ENCODE results near the gene TMCC1.

DNA sequence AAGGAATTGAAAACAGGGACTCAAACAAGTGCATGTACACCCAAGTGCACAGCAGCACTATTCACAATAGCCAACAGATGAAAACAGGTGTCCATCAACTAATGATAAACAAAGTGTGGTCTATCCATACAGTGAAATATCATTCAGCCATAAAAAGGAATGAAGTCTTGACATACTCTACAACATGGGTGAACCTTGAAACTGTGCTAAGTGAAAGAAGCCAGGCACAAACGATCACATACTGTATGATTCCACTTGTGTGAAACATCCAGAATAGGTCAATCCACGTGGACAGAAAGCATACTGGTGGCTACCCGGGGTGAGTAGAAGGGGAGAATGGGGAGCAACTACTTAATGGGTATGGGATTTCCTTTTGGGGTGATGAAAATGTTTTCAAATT, 257.4 kb downstream of the TMCC1 start:
- TF ChIP-seq RNF2 (IDR thresholded peaks at IDR 0.05; ENCODE audit: borderline replicate concordance, low read depth), result no peak
- TF ChIP-seq, protein P1, sequence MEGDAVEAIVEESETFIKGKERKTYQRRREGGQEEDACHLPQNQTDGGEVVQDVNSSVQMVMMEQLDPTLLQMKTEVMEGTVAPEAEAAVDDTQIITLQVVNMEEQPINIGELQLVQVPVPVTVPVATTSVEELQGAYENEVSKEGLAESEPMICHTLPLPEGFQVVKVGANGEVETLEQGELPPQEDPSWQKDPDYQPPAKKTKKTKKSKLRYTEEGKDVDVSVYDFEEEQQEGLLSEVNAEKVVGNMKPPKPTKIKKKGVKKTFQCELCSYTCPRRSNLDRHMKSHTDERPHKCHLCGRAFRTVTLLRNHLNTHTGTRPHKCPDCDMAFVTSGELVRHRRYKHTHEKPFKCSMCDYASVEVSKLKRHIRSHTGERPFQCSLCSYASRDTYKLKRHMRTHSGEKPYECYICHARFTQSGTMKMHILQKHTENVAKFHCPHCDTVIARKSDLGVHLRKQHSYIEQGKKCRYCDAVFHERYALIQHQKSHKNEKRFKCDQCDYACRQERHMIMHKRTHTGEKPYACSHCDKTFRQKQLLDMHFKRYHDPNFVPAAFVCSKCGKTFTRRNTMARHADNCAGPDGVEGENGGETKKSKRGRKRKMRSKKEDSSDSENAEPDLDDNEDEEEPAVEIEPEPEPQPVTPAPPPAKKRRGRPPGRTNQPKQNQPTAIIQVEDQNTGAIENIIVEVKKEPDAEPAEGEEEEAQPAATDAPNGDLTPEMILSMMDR (IDR thresholded peaks at IDR 0.05), result no peak
- no peak for TF ChIP-seq BHLHE40 (IDR thresholded peaks at IDR 0.05; ENCODE audit: low read depth, low read length)
- no peak for TF ChIP-seq MYC (IDR thresholded peaks at IDR 0.05; ENCODE audit: borderline replicate concordance, low read length)
- no peak for TF ChIP-seq RFX5 (IDR thresholded peaks at IDR 0.05)

Data from A549 (cell line).